ELR (cell line): ENCODE measurements around the gene KCNH1.
A peak's percentile ranks its signal among the peaks of the same experiment; 100 is the strongest.

Source experiments
- DNase-seq: peaks from one replicate; pipeline ENCODE4 v3.0.0-alpha.2; 2015; ENCODE audit warnings: low read depth

Gene KCNH1

GRCh38 chr1:210878564-210878963 is 255.4 kb downstream of the KCNH1 start:
- DNase-seq: no peak

GRCh38 chr1:210876275-210876674 is 257.7 kb downstream of the KCNH1 start:
- no peak for DNase-seq

- DNase-seq: no peak
These were observed 267.4 kb downstream of the KCNH1 start for GRCh38 chr1:210866532-210866931.

GRCh38 chr1:210857705-210858104 is 276.2 kb downstream of the KCNH1 start:
- DNase-seq: no peak

GRCh38 chr1:210857146-210857663 is 276.7 kb downstream of the KCNH1 start:
- DNase-seq: no peak

GRCh38 chr1:210855440-210855839 is 278.5 kb downstream of the KCNH1 start:
- no peak for DNase-seq

- DNase-seq: no peak
These were observed 280.7 kb downstream of the KCNH1 start for GRCh38 chr1:210853276-210853675.

- DNase-seq: no peak
These were observed 283.4 kb downstream of the KCNH1 start for GRCh38 chr1:210850556-210850955.

- DNase-seq: no peak
These were observed 285.5 kb downstream of the KCNH1 start for GRCh38 chr1:210848474-210848873.

GRCh38 chr1:210841926-210842625 is 291.9 kb downstream of the KCNH1 start:
- no peak for DNase-seq

GRCh38 chr1:210830034-210831028 is 303.6 kb downstream of the KCNH1 start:
- DNase-seq: no peak

GRCh38 chr1:210828996-210829596 is 304.9 kb downstream of the KCNH1 start:
- DNase-seq: peak; percentile 8

GRCh38 chr1:210827481-210827880 is 306.5 kb downstream of the KCNH1 start:
- DNase-seq: no peak

- DNase-seq: no peak
These were observed 307.3 kb downstream of the KCNH1 start for GRCh38 chr1:210826686-210827085.

- no peak for DNase-seq
These were observed 311.0 kb downstream of the KCNH1 start for GRCh38 chr1:210822932-210823331.

- no peak for DNase-seq
These were observed 311.7 kb downstream of the KCNH1 start for GRCh38 chr1:210822241-210822640.

- no peak for DNase-seq
These were observed 312.3 kb downstream of the KCNH1 start for GRCh38 chr1:210821615-210822014.

GRCh38 chr1:210819266-210819665 is 314.7 kb downstream of the KCNH1 start:
- no peak for DNase-seq

GRCh38 chr1:210817385-210818275 is 316.3 kb downstream of the KCNH1 start:
- DNase-seq: no peak

GRCh38 chr1:210815641-210816550 is 318.1 kb downstream of the KCNH1 start:
- DNase-seq: no peak
